OCI-LY1 (cell line): ENCODE measurements around the gene CTTNBP2.

Source experiments
- H2AFZ ChIP-seq: fragments of 200-600 bp; sonication (generic), shearing (Covaris generic); 2 replicates; pipeline ENCODE4 v1.6.0; 2014; ENCODE audit warnings: antibody characterized with exemption, mild to moderate bottlenecking, low read length
- H3F3A ChIP-seq: fragments of 200-600 bp; sonication (generic), shearing (Covaris generic); 2 replicates; pipeline ENCODE4 v1.6.0; 2014; ENCODE audit warnings: mild to moderate bottlenecking, antibody characterized with exemption, low read length, moderate library complexity; ENCODE audit not compliant: insufficient read depth
- H3K27ac ChIP-seq: fragments of 200-600 bp; sonication (generic); 2 replicates; pipeline ENCODE4 v1.5.1; 2014; ENCODE audit warnings: low read length, mixed run types, mild to moderate bottlenecking, low read depth; ENCODE audit not compliant: poor library complexity, severe bottlenecking
- H3K27me3 ChIP-seq: fragments of 200-600 bp; sonication (generic); 2 replicates; pipeline ENCODE4 v1.6.0; 2014; ENCODE audit warnings: antibody characterized with exemption, mild to moderate bottlenecking, low read length, moderate library complexity; ENCODE audit not compliant: insufficient read depth
- H3K36me3 ChIP-seq: fragments of 200-600 bp; sonication (generic); 2 replicates; pipeline ENCODE4 v1.6.1; 2014; ENCODE audit warnings: mild to moderate bottlenecking, antibody characterized with exemption, low read length, moderate library complexity, mixed read lengths; ENCODE audit not compliant: insufficient read depth
- H3K4me1 ChIP-seq: fragments of 200-600 bp; sonication (generic); 2 replicates; pipeline ENCODE4 v1.5.1; 2014; ENCODE audit warnings: mild to moderate bottlenecking, low read length, moderate library complexity; ENCODE audit not compliant: insufficient read depth, severe bottlenecking
- H3K4me2 ChIP-seq: fragments of 200-600 bp; sonication (generic), shearing (Covaris generic); 2 replicates; pipeline ENCODE4 v1.6.1; 2014; ENCODE audit warnings: low read length
- H3K4me3 ChIP-seq: fragments of 200-600 bp; sonication (generic); 2 replicates; pipeline ENCODE4 v1.5.1; 2014; ENCODE audit warnings: low read length, low read depth, mild to moderate bottlenecking, mixed read lengths; ENCODE audit not compliant: poor library complexity, severe bottlenecking
- H3K79me2 ChIP-seq: fragments of 200-600 bp; shearing (Covaris generic); 2 replicates; pipeline ENCODE4 v1.6.1; 2016; ENCODE audit warnings: mixed run types, low read length, mixed read lengths; ENCODE audit not compliant: insufficient read depth
- H3K9ac ChIP-seq: fragments of 200-600 bp; sonication (generic), shearing (Covaris generic); 2 replicates; pipeline ENCODE4 v1.6.1; 2014; ENCODE audit warnings: mild to moderate bottlenecking, low read length, mixed read lengths
- H3K9me2 ChIP-seq: fragments of 200-600 bp; sonication (generic), shearing (Covaris generic); 2 replicates; pipeline ENCODE4 v1.6.1; 2014; ENCODE audit warnings: low read depth, mild to moderate bottlenecking, low read length, mixed read lengths
- H3K9me3 ChIP-seq: fragments of 200-600 bp; shearing (Covaris generic); 2 replicates; pipeline ENCODE4 v1.6.1; 2014; ENCODE audit warnings: low read length, mixed read lengths
- H4K20me1 ChIP-seq: fragments of 200-600 bp; sonication (generic), shearing (Covaris generic); 2 replicates; pipeline ENCODE4 v1.6.0; 2016; ENCODE audit warnings: mild to moderate bottlenecking, low read length; ENCODE audit not compliant: insufficient read depth
- CTCF ChIP-seq: fragments of 200-600 bp; sonication (generic), shearing (Covaris generic); IDR thresholded peaks from 2 replicates; pipeline ENCODE4 v1.5.1; 2017; ENCODE audit warnings: mild to moderate bottlenecking, antibody characterized with exemption, low read length, moderate library complexity, mixed read lengths
- EZH2 ChIP-seq: fragments of 200-600 bp; sonication (generic), shearing (Covaris generic); IDR thresholded peaks from 2 replicates; pipeline ENCODE4 v1.8.0; 2017; ENCODE audit warnings: borderline replicate concordance, mixed run types, mild to moderate bottlenecking, antibody characterized with exemption, low read length, moderate library complexity, mixed read lengths

The CTTNBP2 gene

GRCh38 chr7:117781707-117782106 is 91.5 kb downstream of the CTTNBP2 start:
- H3K27me3 ChIP-seq: no peaks in the 10 kb centered on the region
- no peaks in the 10 kb centered on the region for H3K36me3 ChIP-seq
- H3K9me3 ChIP-seq: no peaks in the 10 kb centered on the region
- H3K9ac ChIP-seq: no peak overlapping the region
- no peaks in the 10 kb centered on the region for H3K79me2 ChIP-seq
- H3K4me2 ChIP-seq: no peak overlapping the region
- no peak overlapping the region for H3K27ac ChIP-seq
- H2AFZ ChIP-seq: no peak overlapping the region
- no peaks in the 10 kb centered on the region for H3F3A ChIP-seq
- H3K9me2 ChIP-seq: peaks cover 4% of the 10 kb centered on the region; the same call in 1 of the 2 replicates
- TF ChIP-seq CTCF: no peak
- H3K4me3 ChIP-seq: no peak overlapping the region
- H4K20me1 ChIP-seq: peaks cover 3% of the 10 kb centered on the region; the same call in 1 of the 2 replicates
- no peaks in the 10 kb centered on the region for H3K4me1 ChIP-seq

GRCh38 chr7:117780832-117781231 is 92.4 kb downstream of the CTTNBP2 start:
- Histone ChIP-seq H3K9me3 (no peaks in the 10 kb centered on the region), H3F3A (no peaks in the 10 kb centered on the region), H4K20me1 (no peaks in the 10 kb centered on the region; the same call in 1 of the 2 replicates), H3K9me2 (peaks cover 4% of the 10 kb centered on the region; the same call in 1 of the 2 replicates), H3K27ac (no peak overlapping the region), H3K36me3 (no peaks in the 10 kb centered on the region), H3K79me2 (no peaks in the 10 kb centered on the region), H3K27me3 (no peaks in the 10 kb centered on the region), H3K4me2 (no peak overlapping the region), H3K4me3 (no peak overlapping the region), H3K9ac (no peak overlapping the region), H3K4me1 (no peaks in the 10 kb centered on the region), H2AFZ (no peak overlapping the region)
- TF ChIP-seq CTCF: no peak
- TF ChIP-seq EZH2: no peak

GRCh38 chr7:117777335-117778142 is 95.7 kb downstream of the CTTNBP2 start:
- Histone ChIP-seq H3K9me2 (no peaks in the 10 kb centered on the region), H3K79me2 (no peaks in the 10 kb centered on the region), H2AFZ (no peak overlapping the region), H3K4me3 (no peak overlapping the region), H3K4me2 (no peak overlapping the region), H3K27ac (no peak overlapping the region), H3K9me3 (no peaks in the 10 kb centered on the region), H3F3A (no peaks in the 10 kb centered on the region), H3K4me1 (no peaks in the 10 kb centered on the region), H4K20me1 (no peaks in the 10 kb centered on the region), H3K27me3 (no peaks in the 10 kb centered on the region), H3K9ac (no peak overlapping the region), H3K36me3 (no peaks in the 10 kb centered on the region)
- TF ChIP-seq EZH2 (no peak), CTCF (no peak)
